HG03139 (cell line): Measurements from ENCODE around the gene PTPRN2.
"Not testable (repeated sequence)": the region's sequence is repeated elsewhere in the genome, so short reads cannot be mapped to it uniquely, and the experiment has no call there.

Experiments
- ATAC-seq: cut with Tn5 transposase; IDR thresholded peaks from one replicate; pipeline ENCODE4 v1.9.1; 2021; ENCODE audit not compliant: unreplicated experiment

The PTPRN2 gene

DNA sequence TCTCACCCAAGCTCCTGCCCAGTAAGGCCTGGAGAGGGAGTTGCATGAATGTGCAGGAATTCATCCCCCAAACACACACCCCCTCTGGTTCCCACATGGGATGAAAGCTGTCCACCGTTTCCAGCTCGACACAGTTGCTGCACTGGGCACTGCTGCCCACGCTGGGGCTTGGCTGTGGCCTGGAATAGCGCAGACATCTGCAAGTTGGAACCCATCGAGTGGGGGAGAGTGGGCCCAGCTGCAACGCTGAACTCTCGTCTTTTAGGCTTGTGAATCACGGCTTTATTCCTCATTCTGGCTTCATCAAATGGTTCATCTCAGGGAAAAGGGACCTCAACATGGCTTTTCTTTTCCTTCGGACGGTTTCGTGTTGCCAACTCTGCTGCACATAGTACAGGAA, 986.1 kb downstream of the PTPRN2 start:
- ATAC-seq: no peak

DNA sequence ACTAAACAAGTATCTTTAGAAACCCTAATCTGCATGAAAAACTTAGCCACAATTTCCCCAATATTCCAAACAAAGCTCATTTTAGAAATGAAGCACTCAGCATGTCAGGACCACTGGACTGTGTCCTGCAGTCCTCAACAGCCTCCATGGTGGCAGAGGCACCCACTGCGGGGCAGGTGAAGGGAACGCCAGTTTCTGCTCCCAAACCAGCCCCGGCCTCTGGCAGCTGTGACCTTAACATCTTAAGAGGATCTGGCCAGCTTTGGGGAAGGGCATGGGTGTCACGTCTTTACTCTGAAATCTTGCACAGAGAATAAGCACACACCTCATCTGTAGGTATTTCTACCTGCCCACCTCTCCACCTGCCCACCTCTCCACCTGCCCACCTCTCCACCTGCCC, 988.1 kb downstream of the PTPRN2 start:
- ATAC-seq: no peak

DNA sequence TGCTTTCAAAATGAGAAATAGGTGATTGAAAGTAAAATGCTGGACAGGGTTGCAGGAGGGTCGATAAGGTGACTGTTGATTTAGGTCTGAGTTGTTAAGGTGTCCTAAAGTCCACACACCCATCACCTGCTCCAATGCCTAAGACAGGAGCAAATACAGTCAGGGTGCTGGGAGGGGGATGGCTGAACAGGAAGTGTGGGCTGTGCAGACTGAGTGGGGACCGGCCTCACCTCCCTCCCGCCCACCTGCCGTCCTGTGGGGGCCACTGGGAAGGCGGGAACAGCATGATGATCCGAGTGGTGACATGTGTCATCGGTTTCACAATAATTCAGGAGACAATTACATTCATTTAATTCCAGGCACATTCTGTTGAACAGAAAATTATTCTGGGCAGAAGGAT, 990.1 kb downstream of the PTPRN2 start:
- no peak for ATAC-seq

DNA sequence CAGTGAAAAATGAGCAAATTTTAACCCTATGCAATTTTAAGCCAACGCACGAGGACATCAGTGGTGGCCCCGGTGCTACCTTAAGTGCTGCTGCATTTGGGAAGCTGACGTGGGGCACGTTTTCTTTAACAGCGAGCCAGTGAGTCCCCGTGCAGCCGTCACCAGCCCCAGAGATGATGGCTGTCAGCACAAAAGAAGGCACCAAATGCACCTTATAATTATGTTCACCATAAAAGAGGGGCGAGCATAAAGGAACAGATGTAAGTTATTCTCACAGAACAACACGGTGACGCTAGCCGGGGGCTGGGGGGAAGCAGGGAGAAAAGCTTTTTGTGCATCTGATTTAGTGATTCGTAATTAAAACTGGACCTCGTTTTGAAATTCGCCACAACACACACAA, 990.7 kb downstream of the PTPRN2 start:
- no peak for ATAC-seq

DNA sequence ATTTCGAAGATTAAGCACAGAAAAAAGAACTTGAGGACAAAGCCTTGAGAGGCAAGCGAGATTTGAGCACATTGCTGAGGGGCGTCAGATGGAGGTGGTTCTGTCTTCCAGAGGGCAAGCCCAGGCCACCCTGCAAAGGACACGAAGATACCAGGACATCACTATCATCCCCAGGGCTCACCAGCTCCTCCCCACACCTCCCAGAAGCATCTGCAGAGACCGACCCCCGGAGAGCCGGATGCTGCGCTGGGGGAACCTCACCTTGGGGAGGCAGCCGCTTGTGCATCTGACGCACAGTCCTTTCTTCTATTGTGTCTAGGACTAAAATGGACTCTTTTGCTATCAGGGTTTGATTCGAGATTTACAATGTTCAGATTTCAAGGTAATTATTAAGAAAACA, 991.2 kb downstream of the PTPRN2 start:
- no peak for ATAC-seq

DNA sequence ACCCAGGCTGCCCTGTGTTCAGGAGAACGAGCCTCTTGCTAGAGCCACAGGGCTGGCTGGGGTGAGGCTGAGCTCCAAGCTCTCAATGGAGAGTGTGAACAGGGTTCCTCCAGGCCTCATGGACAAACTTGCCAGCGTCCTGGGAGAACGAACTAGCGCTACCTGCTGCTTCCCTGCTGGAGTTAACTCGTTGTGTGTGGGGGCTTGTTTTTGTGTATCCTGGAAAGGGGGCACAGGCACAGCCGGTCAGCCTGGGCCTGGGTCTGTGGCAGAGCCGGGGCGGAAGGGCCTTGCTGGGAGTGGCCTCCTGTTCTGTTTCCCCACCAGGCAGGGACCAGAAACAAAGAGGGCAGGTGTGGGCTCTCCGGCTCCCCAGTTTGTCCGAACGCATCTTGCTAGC, 991.6 kb downstream of the PTPRN2 start:
- no peak for ATAC-seq

DNA sequence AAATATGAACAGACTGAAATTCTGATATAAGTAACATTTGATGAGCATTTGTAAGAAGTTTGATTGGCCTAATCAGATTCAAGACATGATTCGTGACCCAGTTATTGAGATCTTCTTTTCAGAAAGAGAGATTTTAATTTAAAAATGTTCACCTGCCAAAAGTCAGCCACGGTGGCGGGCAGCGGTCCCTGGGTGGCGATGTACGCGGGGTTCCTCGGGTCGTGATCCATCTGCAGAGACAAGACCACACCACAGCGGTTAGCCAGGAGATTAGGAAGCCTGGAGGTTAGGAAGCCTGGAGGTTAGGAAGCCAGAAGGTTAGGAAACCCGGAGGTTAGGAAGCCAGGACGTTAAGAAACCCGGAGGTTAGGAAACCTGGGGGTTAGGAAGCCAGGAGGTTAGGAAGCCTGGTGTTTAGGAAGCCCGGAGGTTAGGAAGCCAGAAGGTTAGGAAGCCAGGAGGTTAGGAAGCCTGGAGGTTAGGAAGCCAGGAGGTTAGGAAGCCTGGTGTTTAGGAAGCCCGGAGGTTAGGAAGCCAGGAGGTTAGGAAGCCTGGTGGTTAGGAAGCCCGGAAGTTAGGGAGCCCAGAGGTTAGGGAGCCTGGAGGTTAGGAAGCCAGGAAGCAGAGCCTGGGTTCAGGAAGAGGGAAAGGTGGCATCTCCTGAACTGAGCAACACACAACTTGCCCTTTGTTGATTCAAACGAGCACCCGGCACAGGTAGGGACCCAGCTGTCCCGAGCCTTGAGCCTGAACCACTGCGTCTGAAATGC, 992.4 kb downstream of the PTPRN2 start:
- ATAC-seq: no peak

DNA sequence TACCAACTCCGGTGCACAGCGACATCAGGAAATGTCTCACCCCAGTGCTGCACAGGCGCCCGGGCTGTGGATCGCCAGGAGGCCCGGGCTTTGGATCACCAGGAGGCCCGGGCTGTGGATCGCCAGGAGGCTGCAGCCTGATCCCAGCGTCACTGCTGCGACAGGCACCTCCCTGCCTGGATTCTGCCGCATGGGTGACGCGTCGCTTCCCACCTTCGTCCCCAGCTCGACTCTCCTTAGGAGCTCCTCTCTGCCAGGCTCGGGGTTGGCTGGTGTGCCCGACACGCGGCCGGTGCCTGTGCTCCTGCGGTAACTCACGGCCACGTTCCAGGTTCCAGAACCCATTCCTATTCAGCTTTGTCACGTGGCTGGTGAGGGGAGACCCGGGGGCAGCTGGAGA, 993.3 kb downstream of the PTPRN2 start:
- ATAC-seq: no peak

DNA sequence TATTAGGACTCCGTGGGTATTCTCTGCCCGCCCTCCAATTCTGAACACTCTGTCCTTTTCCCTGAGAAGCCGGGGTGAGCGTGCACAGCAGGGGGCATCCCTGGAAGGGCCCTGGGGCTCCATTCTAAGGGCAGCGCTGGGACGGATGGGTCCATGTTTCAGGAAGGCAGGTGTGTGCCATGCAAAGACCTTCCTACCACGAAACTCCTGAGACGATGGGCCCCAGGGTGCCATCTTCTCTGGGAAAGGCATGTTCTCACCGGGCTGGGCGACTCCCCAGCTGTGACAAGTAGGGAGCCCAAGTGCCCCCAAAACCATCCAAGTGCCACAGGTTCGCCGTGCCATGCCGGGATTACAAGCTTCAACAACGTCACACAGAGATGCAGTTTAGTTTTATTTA, 994.1 kb downstream of the PTPRN2 start:
- ATAC-seq: no peak

DNA sequence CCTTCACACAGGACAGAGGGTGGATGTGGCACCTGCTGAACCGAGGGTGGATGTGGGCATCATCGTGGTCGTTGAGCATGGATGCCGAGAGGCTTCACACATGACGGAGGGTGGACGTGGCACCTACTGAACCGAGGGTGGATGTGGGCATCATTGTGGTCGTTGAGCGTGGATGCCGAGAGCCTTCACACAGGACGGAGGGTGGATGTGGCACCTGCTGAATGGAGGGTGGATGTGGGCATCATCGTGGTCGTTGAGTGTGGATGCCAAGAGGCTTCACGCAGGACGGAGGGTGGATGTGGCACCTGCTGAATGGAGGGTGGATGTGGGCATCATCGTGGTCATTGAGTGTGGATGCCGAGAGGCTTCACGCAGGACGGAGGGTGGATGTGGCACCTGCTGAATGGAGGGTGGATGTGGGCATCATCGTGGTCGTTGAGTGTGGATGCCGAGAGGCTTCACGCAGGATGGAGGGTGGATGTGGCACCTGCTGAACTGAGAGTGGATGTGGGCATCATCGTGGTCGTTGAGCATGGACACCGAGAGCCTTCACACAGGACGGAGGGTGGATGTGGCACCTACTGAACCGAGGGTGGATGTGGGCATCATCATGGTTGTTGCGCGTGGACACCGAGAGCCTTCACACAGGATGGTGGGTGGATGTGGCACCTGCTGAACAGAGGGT, 994.8 kb downstream of the PTPRN2 start:
- ATAC-seq: not testable (repeated sequence)

DNA sequence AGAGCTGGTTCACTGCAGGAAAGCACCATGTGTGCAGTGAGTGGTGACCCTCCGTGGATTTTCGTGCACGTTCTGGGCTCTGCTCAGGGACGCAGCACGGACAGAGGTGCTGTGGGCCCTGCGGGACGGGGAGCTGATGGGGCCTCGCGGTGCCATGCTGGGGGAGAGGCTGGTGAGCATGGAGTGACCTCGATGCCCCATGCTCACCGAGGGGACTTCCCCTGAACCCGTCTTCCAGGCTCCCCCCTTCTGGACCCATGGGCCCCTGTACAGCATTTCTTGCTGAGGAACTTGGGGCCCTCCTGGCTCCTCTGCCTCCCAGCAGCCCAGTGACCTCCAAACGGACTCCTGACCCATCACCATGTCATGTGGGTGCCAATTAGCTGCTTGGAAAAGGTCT, 997.1 kb downstream of the PTPRN2 start:
- no peak for ATAC-seq

DNA sequence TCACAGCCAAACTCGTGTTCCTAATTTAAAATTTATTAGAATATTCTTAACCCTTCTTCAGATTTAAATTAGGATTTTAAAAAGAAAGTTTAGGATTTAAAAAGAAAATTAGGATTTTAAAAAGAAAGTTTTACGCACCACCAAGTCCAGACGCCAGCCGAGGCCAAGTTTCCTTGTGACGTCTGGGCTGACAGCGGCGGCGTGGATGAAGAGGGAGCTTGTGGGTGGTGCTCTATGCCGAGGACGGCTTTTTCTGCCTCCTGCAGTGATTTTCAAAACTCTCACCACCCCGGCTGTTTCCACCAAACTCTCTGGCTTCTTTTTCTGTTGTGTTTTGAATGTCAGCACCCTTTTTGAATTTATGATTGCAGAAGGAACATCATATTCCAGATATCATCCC, 997.9 kb downstream of the PTPRN2 start:
- ATAC-seq: no peak

DNA sequence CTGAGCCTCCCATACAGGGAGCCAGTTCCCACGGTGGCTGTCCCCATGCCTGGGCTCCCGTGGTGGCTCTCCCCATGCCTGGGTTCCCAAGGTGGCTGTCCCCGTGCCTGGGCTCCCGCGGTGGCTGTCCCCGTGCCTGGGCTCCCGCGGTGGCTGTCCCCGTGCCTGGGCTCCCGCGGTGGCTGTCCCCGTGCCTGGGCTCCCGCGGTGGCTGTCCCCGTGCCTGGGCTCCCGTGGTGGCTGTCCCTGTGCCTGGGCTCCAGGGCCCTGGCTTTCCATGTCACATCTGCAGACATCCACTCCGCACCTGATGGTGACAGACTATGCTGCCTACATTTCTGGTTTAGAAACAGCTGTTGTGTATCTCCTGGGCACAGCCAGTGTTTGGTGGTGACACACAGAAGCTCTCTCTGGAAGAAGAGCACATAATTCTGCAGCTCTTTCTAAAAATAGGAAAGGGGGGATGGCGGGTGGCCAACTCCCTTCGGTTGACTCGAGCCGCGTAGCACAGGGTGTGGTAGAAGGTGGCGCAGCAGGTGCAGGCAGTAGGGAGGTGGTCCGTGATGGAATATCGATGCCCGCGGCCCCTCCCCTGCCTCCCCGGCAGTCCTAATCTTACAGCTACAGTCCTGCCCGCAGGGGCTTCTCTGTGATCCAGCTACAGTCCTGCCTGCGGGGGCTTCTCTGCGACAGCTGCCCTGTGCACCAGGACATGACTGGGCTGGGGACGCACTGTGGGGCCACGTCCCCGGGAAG, 999.6 kb downstream of the PTPRN2 start:
- no peak for ATAC-seq

DNA sequence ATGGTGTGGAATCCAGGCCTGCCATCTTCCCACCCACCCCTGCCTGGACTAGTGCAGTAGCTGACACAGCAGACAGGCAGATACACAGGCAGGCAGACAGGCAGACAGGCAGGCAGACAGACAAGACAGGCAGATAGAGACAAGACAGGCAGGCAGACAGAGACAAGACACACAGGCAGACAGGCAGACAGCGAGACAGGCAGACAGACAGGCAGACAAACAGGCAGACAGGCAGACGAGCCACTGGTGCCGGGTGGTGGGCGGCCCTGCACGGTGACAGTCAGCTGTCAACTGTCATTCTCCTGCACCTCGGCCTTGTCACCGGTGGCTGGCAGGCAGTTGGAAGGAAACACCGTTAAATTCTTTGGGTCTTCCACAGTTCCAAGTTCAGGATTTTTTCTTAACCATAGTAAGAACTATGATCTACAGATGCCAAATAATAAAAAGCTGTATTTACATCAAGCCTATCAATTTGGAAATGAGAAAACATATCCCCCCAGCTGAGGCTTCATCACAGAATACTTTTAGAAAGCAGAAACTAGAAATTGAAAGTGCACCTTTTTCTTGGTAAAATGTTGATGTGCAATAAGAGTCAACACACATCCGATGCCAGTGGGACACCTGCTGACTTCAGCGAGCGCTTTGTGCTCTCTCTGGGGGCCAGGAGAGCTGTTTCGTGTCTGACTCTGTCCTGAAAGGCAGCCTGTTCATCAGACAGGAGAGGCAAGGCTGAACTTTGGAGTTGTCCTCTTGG, 1000.4 kb downstream of the PTPRN2 start:
- ATAC-seq: no peak

DNA sequence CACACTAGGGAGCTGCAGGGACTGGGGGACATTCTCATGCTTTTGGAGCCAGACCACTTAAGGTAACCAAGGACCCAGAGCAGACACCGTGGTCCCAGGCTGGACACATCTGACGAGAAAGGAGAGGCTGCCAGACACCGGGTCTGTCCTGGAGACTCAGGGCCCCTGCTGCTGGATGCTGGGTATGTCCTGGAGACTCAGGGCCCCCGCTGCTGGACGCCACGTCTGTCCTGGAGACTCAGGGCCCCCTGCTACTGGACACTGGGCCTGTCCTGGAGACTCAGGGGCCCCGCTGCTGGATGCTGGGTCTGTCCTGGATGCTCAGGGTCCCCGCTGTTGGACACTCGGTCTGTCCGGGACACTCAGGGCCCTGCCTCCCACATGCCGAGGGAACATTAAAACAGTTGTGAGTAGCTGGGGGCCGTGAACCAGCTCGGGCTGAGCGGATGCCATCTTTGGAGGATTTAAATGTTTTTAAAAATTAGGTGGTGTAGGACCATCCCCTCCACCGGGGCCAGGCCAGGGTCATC, 1001.1 kb downstream of the PTPRN2 start:
- ATAC-seq: no peak

DNA sequence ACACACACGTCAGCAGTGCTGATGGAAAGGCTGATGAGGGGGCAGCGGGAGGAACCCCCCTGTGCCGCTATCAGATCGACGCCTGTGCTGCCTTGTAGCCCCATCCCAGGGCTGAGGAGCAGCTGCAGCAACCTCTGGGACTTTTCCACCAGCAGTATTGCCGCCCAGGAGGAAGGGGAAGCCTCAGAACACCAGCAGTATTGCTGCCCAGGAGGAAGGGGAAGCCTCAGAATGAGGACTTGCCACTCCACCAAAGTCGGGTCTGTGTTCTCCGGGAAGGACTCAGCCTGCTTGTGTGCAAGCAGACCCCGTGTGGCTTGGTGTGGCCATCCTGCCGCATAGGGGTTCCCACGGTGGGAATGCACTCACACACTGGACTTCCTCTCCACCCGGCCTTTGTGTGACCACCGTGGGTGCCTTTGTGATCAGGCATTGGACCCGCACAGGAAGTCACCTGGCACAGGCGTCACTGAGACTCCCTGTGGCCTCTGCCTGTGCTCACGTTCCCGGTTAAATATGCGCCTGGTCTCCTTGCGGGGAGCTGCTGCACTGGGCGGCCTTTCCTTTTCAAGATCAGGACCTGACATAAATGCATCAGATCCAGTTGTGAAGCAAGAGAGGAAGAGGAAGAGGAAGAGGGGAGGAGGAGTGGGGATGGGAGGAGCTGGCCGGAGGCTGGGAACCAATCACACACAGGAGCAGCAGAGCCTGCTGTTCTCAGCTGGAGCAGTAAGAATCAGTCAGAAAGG, 1002.3 kb downstream of the PTPRN2 start:
- no peak for ATAC-seq

DNA sequence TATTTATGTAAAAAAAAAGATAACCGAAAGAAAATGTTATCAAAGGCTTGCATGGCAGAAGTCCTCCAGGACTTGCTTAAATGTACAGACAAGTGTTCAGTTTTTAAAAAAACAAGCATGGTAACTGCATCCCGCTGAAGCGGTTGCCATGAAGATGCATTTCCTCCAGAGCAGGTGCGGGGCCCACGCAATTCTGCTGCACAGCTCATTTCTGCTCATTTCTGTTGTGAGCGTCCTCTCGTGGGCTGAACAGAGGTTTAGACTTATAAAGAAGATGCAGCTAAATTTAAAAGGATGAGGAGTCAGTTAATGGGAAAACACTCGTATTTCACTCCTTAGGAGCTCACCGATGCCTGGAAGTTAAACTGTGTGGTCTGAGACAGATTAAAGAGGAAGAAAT, 1003.2 kb downstream of the PTPRN2 start:
- ATAC-seq: no peak

DNA sequence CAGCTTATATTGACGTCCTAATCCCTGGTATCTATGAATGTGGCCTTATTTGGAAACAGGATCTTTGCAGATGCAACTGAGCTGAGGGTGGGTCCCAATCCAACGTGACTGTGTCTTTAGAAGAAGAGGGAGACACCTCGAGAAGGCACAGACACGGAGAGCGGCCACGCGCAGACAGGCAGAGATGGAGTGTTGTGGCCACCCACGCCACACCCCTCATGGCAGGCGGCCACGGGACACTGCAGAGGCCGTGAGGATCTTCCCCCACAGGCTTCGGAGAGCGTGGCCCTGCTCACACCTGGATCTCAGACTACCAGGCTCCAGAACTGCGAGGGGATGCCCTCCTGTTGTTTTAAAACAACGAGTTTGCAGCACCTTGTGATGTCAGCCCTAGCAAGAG, 1005.9 kb downstream of the PTPRN2 start:
- ATAC-seq: no peak

DNA sequence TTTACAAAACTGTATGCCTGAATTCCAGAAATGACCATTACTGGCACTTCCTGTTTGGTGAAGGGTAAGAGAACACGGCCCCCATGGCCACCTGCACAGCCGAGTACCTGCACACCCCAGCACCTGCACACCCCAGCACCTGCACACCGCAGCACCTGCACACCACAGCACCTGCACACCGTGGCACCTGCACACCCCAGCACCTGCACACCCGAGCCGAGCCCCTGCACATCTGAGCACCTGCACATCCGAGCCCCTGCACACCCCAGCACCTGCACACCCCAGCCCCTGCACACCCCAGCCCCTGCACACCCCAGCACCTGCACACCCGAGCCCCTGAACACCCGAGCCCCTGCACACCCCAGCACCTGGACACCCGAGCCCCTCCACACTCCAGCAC, 1007.3 kb downstream of the PTPRN2 start:
- no peak for ATAC-seq

DNA sequence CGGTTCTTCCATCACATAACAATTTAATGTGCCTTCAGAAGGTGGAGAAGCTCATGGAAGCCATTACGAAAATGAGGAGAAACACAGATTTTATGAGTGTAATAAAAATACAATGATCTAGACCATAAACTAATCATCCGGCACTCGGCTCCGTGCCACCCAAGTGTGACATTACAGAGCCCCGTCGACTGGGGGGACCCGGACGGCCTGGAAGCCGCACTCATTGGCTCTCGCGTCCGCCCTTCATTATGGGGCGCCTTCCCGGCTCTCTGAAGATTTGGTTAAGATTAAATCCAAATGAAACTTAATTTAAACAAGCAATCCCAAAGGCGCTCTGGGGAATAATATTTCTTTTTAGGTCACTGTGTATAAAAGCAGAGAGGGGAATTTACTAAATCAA, 1008.2 kb downstream of the PTPRN2 start:
- ATAC-seq: no peak
